Stimulated activated CD8-positive, alpha-beta memory T cell treated with anti-CD3 and anti-CD28 coated beads, Interleukin-12 subunit alpha, Interleukin-12 subunit beta, amount 100 ng/mL, for 4 hours (primary cell): ENCODE data around the gene KIF1B.
A peak's percentile ranks its signal among the peaks of the same experiment; 100 is the strongest.

ENCODE experiments used
- DNase-seq: peaks from one replicate; pipeline ENCODE4 v3.0.0-alpha.2; 2020; ENCODE audit warnings: low read depth

The KIF1B gene

GRCh38 chr1:10430216-10431069 lies 220.1 kb downstream of the KIF1B start, which contains the start of gene CENPS:
Gene CENPS (plus strand): TSS chr1:10430433. CDS start chr1:10430518, 85 bp downstream.
- DNase-seq, result peak; percentile 93
